Measurements from ENCODE around the gene RGS19. TPM values are rescaled to one million over a fixed set of nuclear protein-coding genes. Genes with fewer than 3 reads are reported as not detected.

Gene RGS19
- total RNA-seq, 1 experiment from 2014 or later: 43.2 TPM

GRCh38 chr20:64030371-64031134, 48.8 kb downstream of the RGS19 start:
- Histone ChIP-seq H3K79me2 (ENCODE audit: low read length) (no peaks in the 10 kb centered on the region), H3K27ac (ENCODE audit: low read length) (no peak overlapping the region), H3K9me2 (replicated peaks; ENCODE audit: low read length) (no peaks in the 10 kb centered on the region), H3K4me1 (ENCODE audit: insufficient read depth, low read length) (no peaks in the 10 kb centered on the region), H3K9me3 (ENCODE audit: low read length) (no peaks in the 10 kb centered on the region), H3K27me3 (ENCODE audit: low read length) (no peaks in the 10 kb centered on the region), H3K4me3 (ENCODE audit: low read length) (no peak overlapping the region), H3F3A (ENCODE audit: low read length, unreplicated experiment) (no peaks in the 10 kb centered on the region), H3K9ac (ENCODE audit: low read length) (no peak overlapping the region), H3K4me2 (ENCODE audit: low read length) (no peak overlapping the region), H3K36me3 (ENCODE audit: low read depth, low read length) (peaks cover 25% of the 10 kb centered on the region), H4K20me1 (ENCODE audit: low read length) (no peaks in the 10 kb centered on the region), H2AFZ (ENCODE audit: low read length) (no peak overlapping the region)
- no TSS peak for BruUV-seq (replicated peaks)
- DNase-seq (no peak), ATAC-seq (no peak)
- ChIA-PET POLR2A (ENCODE audit: unreplicated experiment) (no interaction called here), CTCF (no interaction called here)
- TF ChIP-seq EZH2 (IDR thresholded peaks at IDR 0.05; ENCODE audit: low read length, unreplicated experiment): no peak
- intact Hi-C loops (cut with micrococcal nuclease): no loop called here

DNA sequence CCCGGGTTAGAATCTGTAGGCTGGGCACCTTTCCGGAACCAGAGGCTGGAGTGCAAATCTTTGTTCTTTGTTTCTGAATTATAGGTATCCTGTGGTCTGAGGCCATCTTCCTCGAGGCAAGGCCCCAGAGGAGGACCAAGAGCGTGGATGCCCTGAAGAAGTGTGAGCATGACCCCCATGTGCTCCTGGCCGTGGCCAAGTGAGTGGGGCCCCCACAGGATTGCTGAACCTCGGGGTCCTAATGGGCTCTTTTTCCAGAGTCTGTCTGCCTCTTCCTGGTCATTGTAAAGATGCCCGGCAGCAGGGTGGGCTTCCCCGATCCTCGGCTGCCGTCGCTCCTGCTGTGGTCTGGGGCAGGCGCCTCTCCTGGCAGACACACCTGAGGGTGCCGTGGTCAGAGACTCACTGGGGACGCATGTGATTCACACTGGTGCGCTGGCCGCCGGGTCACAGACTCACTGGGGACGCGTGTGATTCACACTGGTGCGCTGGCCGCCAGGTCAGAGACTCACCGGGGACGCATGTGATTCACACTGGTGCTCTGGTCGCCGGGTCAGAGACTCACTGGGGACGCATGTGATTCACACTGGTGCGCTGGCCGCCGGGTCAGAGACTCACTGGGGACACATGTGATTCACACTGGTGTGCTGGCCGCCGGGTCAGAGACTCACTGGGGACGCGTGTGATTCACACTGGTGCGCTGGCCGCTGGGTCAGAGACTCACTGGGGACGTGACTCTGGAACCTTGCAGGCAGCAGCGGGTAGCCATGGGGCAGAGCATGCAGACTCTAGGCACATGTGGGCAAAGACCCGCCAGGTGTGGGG, 49.8 kb downstream of the RGS19 start:
- POLR2A ChIA-PET (ENCODE audit: unreplicated experiment): no interaction called here
- no peaks in the 10 kb centered on the region for H3K4me1 ChIP-seq (ENCODE audit: insufficient read depth, low read length)
- no peaks in the 10 kb centered on the region for H3F3A ChIP-seq (ENCODE audit: low read length, unreplicated experiment)
- DNase-seq: no peak
- CTCF ChIA-PET: no interaction called here
- no peaks in the 10 kb centered on the region for H3K9me2 ChIP-seq (replicated peaks; ENCODE audit: low read length)
- no peaks in the 10 kb centered on the region for H3K27me3 ChIP-seq (ENCODE audit: low read length)
- H3K79me2 ChIP-seq (ENCODE audit: low read length): no peaks in the 10 kb centered on the region
- no TSS peak for BruUV-seq (replicated peaks)
- H4K20me1 ChIP-seq (ENCODE audit: low read length): no peaks in the 10 kb centered on the region
- H3K27ac ChIP-seq (ENCODE audit: low read length): no peak overlapping the region
- no peak overlapping the region for H3K9ac ChIP-seq (ENCODE audit: low read length)
- H3K4me3 ChIP-seq (ENCODE audit: low read length): no peak overlapping the region
- no peak overlapping the region for H3K4me2 ChIP-seq (ENCODE audit: low read length)
- H2AFZ ChIP-seq (ENCODE audit: low read length): no peak overlapping the region
- H3K9me3 ChIP-seq (ENCODE audit: low read length): no peaks in the 10 kb centered on the region
- peaks cover 36% of the 10 kb centered on the region for H3K36me3 ChIP-seq (ENCODE audit: low read depth, low read length)
- ATAC-seq: no peak
- intact Hi-C loops (cut with micrococcal nuclease): no loop called here
- no peak for TF ChIP-seq EZH2phosphoT487 (IDR thresholded peaks at IDR 0.05; ENCODE audit: borderline replicate concordance, low read length)
- TF ChIP-seq, protein P1, sequence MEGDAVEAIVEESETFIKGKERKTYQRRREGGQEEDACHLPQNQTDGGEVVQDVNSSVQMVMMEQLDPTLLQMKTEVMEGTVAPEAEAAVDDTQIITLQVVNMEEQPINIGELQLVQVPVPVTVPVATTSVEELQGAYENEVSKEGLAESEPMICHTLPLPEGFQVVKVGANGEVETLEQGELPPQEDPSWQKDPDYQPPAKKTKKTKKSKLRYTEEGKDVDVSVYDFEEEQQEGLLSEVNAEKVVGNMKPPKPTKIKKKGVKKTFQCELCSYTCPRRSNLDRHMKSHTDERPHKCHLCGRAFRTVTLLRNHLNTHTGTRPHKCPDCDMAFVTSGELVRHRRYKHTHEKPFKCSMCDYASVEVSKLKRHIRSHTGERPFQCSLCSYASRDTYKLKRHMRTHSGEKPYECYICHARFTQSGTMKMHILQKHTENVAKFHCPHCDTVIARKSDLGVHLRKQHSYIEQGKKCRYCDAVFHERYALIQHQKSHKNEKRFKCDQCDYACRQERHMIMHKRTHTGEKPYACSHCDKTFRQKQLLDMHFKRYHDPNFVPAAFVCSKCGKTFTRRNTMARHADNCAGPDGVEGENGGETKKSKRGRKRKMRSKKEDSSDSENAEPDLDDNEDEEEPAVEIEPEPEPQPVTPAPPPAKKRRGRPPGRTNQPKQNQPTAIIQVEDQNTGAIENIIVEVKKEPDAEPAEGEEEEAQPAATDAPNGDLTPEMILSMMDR (conservative IDR thresholded peaks at IDR 0.05; ENCODE audit: low read depth, low read length): no peak
- no peak for TF ChIP-seq EZH2 (IDR thresholded peaks at IDR 0.05; ENCODE audit: low read length, unreplicated experiment)

GRCh38 chr20:64027981-64028685, 51.2 kb downstream of the RGS19 start:
- H3K79me2 ChIP-seq (ENCODE audit: low read length): no peaks in the 10 kb centered on the region
- no peak for ATAC-seq
- POLR2A ChIA-PET (ENCODE audit: unreplicated experiment): no interaction called here
- H3K9me2 ChIP-seq (replicated peaks; ENCODE audit: low read length): no peaks in the 10 kb centered on the region
- H3K27ac ChIP-seq (ENCODE audit: low read length): no peak overlapping the region
- no peak overlapping the region for H3K4me3 ChIP-seq (ENCODE audit: low read length)
- intact Hi-C loops (cut with micrococcal nuclease): no loop called here
- no peak overlapping the region for H3K9ac ChIP-seq (ENCODE audit: low read length)
- no peaks in the 10 kb centered on the region for H3K27me3 ChIP-seq (ENCODE audit: low read length)
- DNase-seq: no peak
- H2AFZ ChIP-seq (ENCODE audit: low read length): no peak overlapping the region
- H3K4me2 ChIP-seq (ENCODE audit: low read length): no peak overlapping the region
- CTCF ChIA-PET: no interaction called here
- no peaks in the 10 kb centered on the region for H4K20me1 ChIP-seq (ENCODE audit: low read length)
- no peaks in the 10 kb centered on the region for H3F3A ChIP-seq (ENCODE audit: low read length, unreplicated experiment)
- TF ChIP-seq EZH2 (IDR thresholded peaks at IDR 0.05; ENCODE audit: low read length, unreplicated experiment) (no peak), EZH2phosphoT487 (IDR thresholded peaks at IDR 0.05; ENCODE audit: borderline replicate concordance, low read length) (no peak)
- TF ChIP-seq, protein P1 (conservative IDR thresholded peaks at IDR 0.05; ENCODE audit: low read depth, low read length): no peak
- H3K36me3 ChIP-seq (ENCODE audit: low read depth, low read length): peaks cover 49% of the 10 kb centered on the region
- no peaks in the 10 kb centered on the region for H3K9me3 ChIP-seq (ENCODE audit: low read length)
- no peaks in the 10 kb centered on the region for H3K4me1 ChIP-seq (ENCODE audit: insufficient read depth, low read length)
- BruUV-seq (replicated peaks): no TSS peak

All from PC-3 (cell line).